NCI-H1930 (cell line): ENCODE measurements around the gene KRT5.
"Not testable (repeated sequence)": the region's sequence is repeated elsewhere in the genome, so short reads cannot be mapped to it uniquely, and the experiment has no call there.

Source experiments
- DNase-seq, 2 experiments: peaks; one replicate each; lab custom pipeline; 2025; lab: John Stamatoyannopoulos, UW

The KRT5 gene

GRCh38 chr12:52521175-52521567 is 977 bp upstream of the KRT5 start:
- no peak for DNase-seq

GRCh38 chr12:52519387-52519703 is 849 bp downstream of the KRT5 start:
- no peak for DNase-seq

GRCh38 chr12:52518574-52519386 is 1.4 kb downstream of the KRT5 start:
- DNase-seq = no peak

GRCh38 chr12:52517888-52518287 is 2.3 kb downstream of the KRT5 start:
- DNase-seq = no peak

GRCh38 chr12:52517005-52517835 is 3.0 kb downstream of the KRT5 start:
- DNase-seq = no peak

- DNase-seq = no peak
Observed at GRCh38 chr12:52515927-52516831, 4.0 kb downstream of the KRT5 start.

- no peak for DNase-seq
Observed at GRCh38 chr12:52515319-52515646, 4.9 kb downstream of the KRT5 start.

- DNase-seq = no peak
Observed at GRCh38 chr12:52514471-52515318, 5.5 kb downstream of the KRT5 start.

GRCh38 chr12:52513736-52514135 is 6.5 kb downstream of the KRT5 start:
- DNase-seq = no peak

GRCh38 chr12:52508211-52508610 is 12.0 kb downstream of the KRT5 start:
- DNase-seq = no peak

GRCh38 chr12:52506858-52507715 is 13.1 kb downstream of the KRT5 start:
- peak in 1 of 2 experiments; percentile 22 for DNase-seq

- no peak for DNase-seq
Observed at GRCh38 chr12:52502877-52503276, 17.3 kb downstream of the KRT5 start.

GRCh38 chr12:52501490-52501889 is 18.7 kb downstream of the KRT5 start:
- no peak for DNase-seq

GRCh38 chr12:52500574-52500973 is 19.6 kb downstream of the KRT5 start:
- DNase-seq = not testable (repeated sequence)

GRCh38 chr12:52499806-52500560 is 20.2 kb downstream of the KRT5 start:
- no peak for DNase-seq

- no peak for DNase-seq
Observed at GRCh38 chr12:52498946-52499345, 21.2 kb downstream of the KRT5 start.

- DNase-seq = no peak
Observed at GRCh38 chr12:52497975-52498374, 22.2 kb downstream of the KRT5 start.

- DNase-seq = no peak
Observed at GRCh38 chr12:52496590-52497071, 23.6 kb downstream of the KRT5 start.

GRCh38 chr12:52496054-52496453 is 24.1 kb downstream of the KRT5 start:
- no peak for DNase-seq

GRCh38 chr12:52495389-52495788 is 24.8 kb downstream of the KRT5 start:
- no peak for DNase-seq
